GM19043 (cell line): ENCODE measurements around the gene AOC2.
A peak's percentile ranks its signal among the peaks of the same experiment; 100 is the strongest.
"Not testable (repeated sequence)": the region's sequence is repeated elsewhere in the genome, so short reads cannot be mapped to it uniquely, and the experiment has no call there.

ENCODE experiments used
- ATAC-seq: cut with Tn5 transposase; IDR thresholded peaks from one replicate; pipeline ENCODE4 v1.9.1; 2021; ENCODE audit warnings: low read depth; ENCODE audit not compliant: unreplicated experiment

The AOC2 gene

GRCh38 chr17:42830971-42831370, 13.4 kb upstream of the AOC2 start:
- no peak for ATAC-seq

- no peak for ATAC-seq
Measured at GRCh38 chr17:42832213-42832933, 12.0 kb upstream of the AOC2 start.

- ATAC-seq: peak; percentile 70
Measured at GRCh38 chr17:42832934-42833766, 11.2 kb upstream of the AOC2 start, which contains the start of gene PSME3. TSS of gene PSME3 (plus strand) at chr17:42833397. CDS start at chr17:42833632, 235 bp downstream.

- ATAC-seq: no peak
Measured at GRCh38 chr17:42833767-42834422, 10.5 kb upstream of the AOC2 start.

- ATAC-seq: no peak
Measured at GRCh38 chr17:42835732-42836131, 8.6 kb upstream of the AOC2 start.

GRCh38 chr17:42841975-42842685, 2.2 kb upstream of the AOC2 start:
- ATAC-seq: no peak

GRCh38 chr17:42843358-42843934, 934 bp upstream of the AOC2 start:
- ATAC-seq: no peak

GRCh38 chr17:42844761-42845555, 578 bp downstream of the AOC2 start:
- no peak for ATAC-seq

GRCh38 chr17:42845556-42845917, 1.2 kb downstream of the AOC2 start:
- ATAC-seq: no peak

GRCh38 chr17:42845918-42846593, 1.7 kb downstream of the AOC2 start:
- ATAC-seq: no peak

GRCh38 chr17:42846594-42847280, 2.4 kb downstream of the AOC2 start:
- no peak for ATAC-seq

- no peak for ATAC-seq
Measured at GRCh38 chr17:42848093-42848492, 3.7 kb downstream of the AOC2 start.

GRCh38 chr17:42849031-42849430, 4.7 kb downstream of the AOC2 start:
- no peak for ATAC-seq

GRCh38 chr17:42849451-42850181, 5.2 kb downstream of the AOC2 start:
- no peak for ATAC-seq

- ATAC-seq: no peak
Measured at GRCh38 chr17:42850954-42851353, 6.6 kb downstream of the AOC2 start, which contains the start of gene AOC3. TSS of gene AOC3 (plus strand) at chr17:42851199. CDS start at chr17:42851344, 145 bp downstream.

- ATAC-seq: not testable (repeated sequence)
Measured at GRCh38 chr17:42851371-42852240, 7.2 kb downstream of the AOC2 start.

- no peak for ATAC-seq
Measured at GRCh38 chr17:42852351-42852750, 8.0 kb downstream of the AOC2 start.
